Measurements from ENCODE around the gene ABLIM2. TPM values are rescaled to one million over a fixed set of nuclear protein-coding genes. Genes with fewer than 3 reads are reported as not detected.

ABLIM2 gene
- total and polyA plus RNA-seq, 10 of the 15 experiments (the other 5 are each of a cell fraction or from before 2014, with no cell fraction given) = 0.03 to 0.15 (median 0.05) TPM; not detected in 7

DNA sequence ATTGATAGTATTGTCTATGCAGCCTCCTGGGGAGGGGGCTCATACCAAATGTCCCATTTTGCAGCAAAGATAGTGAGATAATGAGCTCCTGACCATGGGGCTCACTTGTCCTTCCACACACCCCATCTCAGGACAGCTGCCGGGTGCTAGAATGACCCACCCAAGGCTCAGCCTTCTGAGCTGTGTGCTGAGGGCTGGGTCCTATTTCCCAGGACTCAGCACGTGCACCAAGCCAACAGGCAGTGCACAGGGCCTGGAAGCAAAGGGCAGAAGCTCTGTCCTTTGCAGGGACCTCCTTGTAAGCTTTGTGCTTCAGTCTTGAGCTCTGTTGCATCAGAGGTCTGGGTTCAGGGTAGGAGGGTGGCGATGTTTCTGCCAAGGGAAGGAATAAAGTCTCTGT, 11.2 kb upstream of the ABLIM2 start:
- no peak overlapping the region for H3K4me2 ChIP-seq (ENCODE audit: control insufficient read depth, insufficient read depth)
- TF ChIP-seq, protein P1, sequence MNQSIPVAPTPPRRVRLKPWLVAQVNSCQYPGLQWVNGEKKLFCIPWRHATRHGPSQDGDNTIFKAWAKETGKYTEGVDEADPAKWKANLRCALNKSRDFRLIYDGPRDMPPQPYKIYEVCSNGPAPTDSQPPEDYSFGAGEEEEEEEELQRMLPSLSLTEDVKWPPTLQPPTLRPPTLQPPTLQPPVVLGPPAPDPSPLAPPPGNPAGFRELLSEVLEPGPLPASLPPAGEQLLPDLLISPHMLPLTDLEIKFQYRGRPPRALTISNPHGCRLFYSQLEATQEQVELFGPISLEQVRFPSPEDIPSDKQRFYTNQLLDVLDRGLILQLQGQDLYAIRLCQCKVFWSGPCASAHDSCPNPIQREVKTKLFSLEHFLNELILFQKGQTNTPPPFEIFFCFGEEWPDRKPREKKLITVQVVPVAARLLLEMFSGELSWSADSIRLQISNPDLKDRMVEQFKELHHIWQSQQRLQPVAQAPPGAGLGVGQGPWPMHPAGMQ (IDR thresholded peaks at IDR 0.05; ENCODE audit: borderline replicate concordance) = no peak
- TF ChIP-seq MEF2A (IDR thresholded peaks at IDR 0.05; ENCODE audit: insufficient read depth, low read depth, low read length) (no peak), STAT3 (IDR thresholded peaks at IDR 0.05; ENCODE audit: low read depth, low read length) (no peak), PML (IDR thresholded peaks at IDR 0.05; ENCODE audit: low read length) (no peak), SIX5 (IDR thresholded peaks at IDR 0.05; ENCODE audit: low read depth, low read length, severe bottlenecking) (no peak), YY1 (IDR thresholded peaks at IDR 0.05; ENCODE audit: low read depth, low read length) (no peak), TBL1XR1 (IDR thresholded peaks at IDR 0.05; ENCODE audit: low read depth, low read length) (no peak), SUZ12 (IDR thresholded peaks at IDR 0.05; ENCODE audit: unreplicated experiment) (no peak), ZSCAN29 (IDR thresholded peaks at IDR 0.05) (no peak), CREM (IDR thresholded peaks at IDR 0.05; ENCODE audit: low read depth) (no peak), TAF1 (IDR thresholded peaks at IDR 0.05; ENCODE audit: borderline replicate concordance, low read depth, low read length) (no peak), GATAD2B (conservative IDR thresholded peaks at IDR 0.05; ENCODE audit: low read depth) (no peak), RELA (IDR thresholded peaks at IDR 0.05; ENCODE audit: borderline replicate concordance, partially characterized antibody) (no peak), HDAC6 (IDR thresholded peaks at IDR 0.05; ENCODE audit: unreplicated experiment) (no peak)
- TF ChIP-seq, protein P2, sequence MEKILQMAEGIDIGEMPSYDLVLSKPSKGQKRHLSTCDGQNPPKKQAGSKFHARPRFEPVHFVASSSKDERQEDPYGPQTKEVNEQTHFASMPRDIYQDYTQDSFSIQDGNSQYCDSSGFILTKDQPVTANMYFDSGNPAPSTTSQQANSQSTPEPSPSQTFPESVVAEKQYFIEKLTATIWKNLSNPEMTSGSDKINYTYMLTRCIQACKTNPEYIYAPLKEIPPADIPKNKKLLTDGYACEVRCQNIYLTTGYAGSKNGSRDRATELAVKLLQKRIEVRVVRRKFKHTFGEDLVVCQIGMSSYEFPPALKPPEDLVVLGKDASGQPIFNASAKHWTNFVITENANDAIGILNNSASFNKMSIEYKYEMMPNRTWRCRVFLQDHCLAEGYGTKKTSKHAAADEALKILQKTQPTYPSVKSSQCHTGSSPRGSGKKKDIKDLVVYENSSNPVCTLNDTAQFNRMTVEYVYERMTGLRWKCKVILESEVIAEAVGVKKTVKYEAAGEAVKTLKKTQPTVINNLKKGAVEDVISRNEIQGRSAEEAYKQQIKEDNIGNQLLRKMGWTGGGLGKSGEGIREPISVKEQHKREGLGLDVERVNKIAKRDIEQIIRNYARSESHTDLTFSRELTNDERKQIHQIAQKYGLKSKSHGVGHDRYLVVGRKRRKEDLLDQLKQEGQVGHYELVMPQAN (conservative IDR thresholded peaks at IDR 0.05) = no peak
- H3K4me3 ChIP-seq = no peak overlapping the region
- peaks cover 13% of the 10 kb centered on the region for H3K4me1 ChIP-seq (ENCODE audit: control insufficient read depth, insufficient read depth, low read length)
- intact Hi-C loops (cut with micrococcal nuclease; ENCODE audit: unreplicated experiment) = no loop called here
- ChIA-PET CTCF (interaction anchor here (1.0 kb wide), 1 partner anchor 10 kb away, joined by 4 read pairs; no protein-coding TSS in a partner anchor), RAD21 (ENCODE audit: unreplicated experiment) (no interaction called here), SMC1A (ENCODE audit: uncharacterized antibody, unreplicated experiment) (interaction anchor here (2.1 kb wide), 1 partner anchor 10 kb away, joined by 4 read pairs; no protein-coding TSS in a partner anchor), POLR2A (no interaction called here)
- H3K27ac ChIP-seq (ENCODE audit: control insufficient read depth, insufficient read depth) = no peak overlapping the region
- no peak overlapping the region for H3K9ac ChIP-seq (ENCODE audit: control insufficient read depth, insufficient read depth, low read length)
- peaks cover 8% of the 10 kb centered on the region; the same call in 2 of the 3 replicates for H3K9me3 ChIP-seq (replicated peaks; ENCODE audit: control insufficient read depth, insufficient read depth, low read length)
- no peaks in the 10 kb centered on the region for H3K79me2 ChIP-seq (ENCODE audit: control insufficient read depth, insufficient read depth, low read length)
- DNase-seq (ENCODE audit: low read depth, low spot score) = no peak
- H2AFZ ChIP-seq (ENCODE audit: control insufficient read depth, low read depth, low read length) = no peak overlapping the region
- BruUV-seq (replicated peaks) = no TSS peak
- no peaks in the 10 kb centered on the region for H3K27me3 ChIP-seq (replicated peaks in 1 of 2; ENCODE audit: control insufficient read depth in 2 of 2, insufficient read depth in 2 of 2, low read length in 1 of 2)
- no peaks in the 10 kb centered on the region for H3K36me3 ChIP-seq (ENCODE audit: control insufficient read depth in 2 of 2, insufficient read depth in 2 of 2, low read length in 1 of 2)
- no peak for FAIRE-seq
- no peaks in the 10 kb centered on the region for H4K20me1 ChIP-seq (ENCODE audit: control insufficient read depth, insufficient read depth)
- no peak for ATAC-seq
- WGBS (ENCODE audit: insufficient coverage, insufficient replicate concordance, low lambda C conversion rate, missing lambda C conversion rate) = 77% methylated on average over 3 of the region's 3 CpGs
- in situ Hi-C loops (cut with MboI) = no loop called here
